WI38 (cell line): ENCODE results near the gene PYROXD2.

Experiments
- H3K4me3 ChIP-seq: 2 replicates; pipeline ENCODE4 v1.5.1; 2011; ENCODE audit warnings: low read depth, mild to moderate bottlenecking, control low read depth, low read length
- CTCF ChIP-seq: IDR thresholded peaks from 2 replicates; pipeline ENCODE4 v1.5.1; 2012; ENCODE audit warnings: low read depth, mild to moderate bottlenecking, control low read depth, low read length

The PYROXD2 gene

GRCh38 chr10:98369801-98370200, 45.2 kb downstream of the PYROXD2 start:
- no peak overlapping the region for H3K4me3 ChIP-seq
- TF ChIP-seq CTCF: no peak

GRCh38 chr10:98368644-98369043, 46.3 kb downstream of the PYROXD2 start:
- no peak overlapping the region for H3K4me3 ChIP-seq
- TF ChIP-seq CTCF: no peak

- no peak for TF ChIP-seq CTCF
- no peak overlapping the region for H3K4me3 ChIP-seq
Measured at GRCh38 chr10:98367604-98368451, 47.2 kb downstream of the PYROXD2 start.

- no peak overlapping the region for H3K4me3 ChIP-seq
- TF ChIP-seq CTCF: no peak
Measured at GRCh38 chr10:98366062-98366530, 48.9 kb downstream of the PYROXD2 start.

GRCh38 chr10:98365406-98366061, 49.4 kb downstream of the PYROXD2 start:
- no peak for TF ChIP-seq CTCF
- no peak overlapping the region for H3K4me3 ChIP-seq

- no peak for TF ChIP-seq CTCF
- no peak overlapping the region for H3K4me3 ChIP-seq
Measured at GRCh38 chr10:98364432-98365102, 50.4 kb downstream of the PYROXD2 start.
